Stimulated activated naive CD4-positive, alpha-beta T cell treated with Interleukin-2 at 50 U/mL for 16 hours (primary cell): ENCODE results near the gene FHL2.

Experiments
- DNase-seq: peaks from one replicate; lab custom pipeline; 2025; lab: John Stamatoyannopoulos, UW

Gene FHL2

GRCh38 chr2:105378276-105378840 is 20.5 kb downstream of the FHL2 start:
- no peak for DNase-seq

GRCh38 chr2:105377871-105378270 is 21.0 kb downstream of the FHL2 start:
- no peak for DNase-seq

- DNase-seq = no peak
Measured at GRCh38 chr2:105376789-105377240, 22.0 kb downstream of the FHL2 start.

GRCh38 chr2:105376010-105376409 is 22.8 kb downstream of the FHL2 start:
- DNase-seq = no peak

GRCh38 chr2:105375001-105375561 is 23.8 kb downstream of the FHL2 start:
- DNase-seq = no peak

GRCh38 chr2:105373895-105374401 is 24.9 kb downstream of the FHL2 start:
- no peak for DNase-seq

- no peak for DNase-seq
Measured at GRCh38 chr2:105373344-105373781, 25.5 kb downstream of the FHL2 start.

- no peak for DNase-seq
Measured at GRCh38 chr2:105371810-105372209, 27.0 kb downstream of the FHL2 start.

GRCh38 chr2:105371156-105371555 is 27.7 kb downstream of the FHL2 start:
- DNase-seq = no peak

- DNase-seq = peak; percentile 81
Measured at GRCh38 chr2:105369777-105370690, 28.8 kb downstream of the FHL2 start.

GRCh38 chr2:105368759-105369408 is 30.0 kb downstream of the FHL2 start:
- no peak for DNase-seq

- DNase-seq = no peak
Measured at GRCh38 chr2:105365206-105365605, 33.6 kb downstream of the FHL2 start.

- no peak for DNase-seq
Measured at GRCh38 chr2:105364436-105365139, 34.3 kb downstream of the FHL2 start.

GRCh38 chr2:105362862-105363591 is 35.8 kb downstream of the FHL2 start:
- DNase-seq = no peak

GRCh38 chr2:105361102-105361889 is 37.6 kb downstream of the FHL2 start:
- DNase-seq = no peak

GRCh38 chr2:105358593-105358992 is 40.3 kb downstream of the FHL2 start:
- no peak for DNase-seq

- no peak for DNase-seq
Measured at GRCh38 chr2:105357122-105357521, 41.7 kb downstream of the FHL2 start.

GRCh38 chr2:105344704-105345345 is 54.0 kb downstream of the FHL2 start:
- DNase-seq = no peak

- DNase-seq = no peak
Measured at GRCh38 chr2:105339414-105339813, 59.4 kb downstream of the FHL2 start.

GRCh38 chr2:105338020-105338385 is 60.8 kb downstream of the FHL2 start:
- DNase-seq = no peak
